ENCODE measurements around the gene MBLAC1. TPM values are rescaled to one million over a fixed set of nuclear protein-coding genes. Genes with fewer than 3 reads are reported as not detected.
A peak's percentile ranks its signal among the peaks of the same experiment; 100 is the strongest.

The MBLAC1 gene
- total RNA-seq, 1 experiment from 2014 or later, result 3.5 TPM

DNA sequence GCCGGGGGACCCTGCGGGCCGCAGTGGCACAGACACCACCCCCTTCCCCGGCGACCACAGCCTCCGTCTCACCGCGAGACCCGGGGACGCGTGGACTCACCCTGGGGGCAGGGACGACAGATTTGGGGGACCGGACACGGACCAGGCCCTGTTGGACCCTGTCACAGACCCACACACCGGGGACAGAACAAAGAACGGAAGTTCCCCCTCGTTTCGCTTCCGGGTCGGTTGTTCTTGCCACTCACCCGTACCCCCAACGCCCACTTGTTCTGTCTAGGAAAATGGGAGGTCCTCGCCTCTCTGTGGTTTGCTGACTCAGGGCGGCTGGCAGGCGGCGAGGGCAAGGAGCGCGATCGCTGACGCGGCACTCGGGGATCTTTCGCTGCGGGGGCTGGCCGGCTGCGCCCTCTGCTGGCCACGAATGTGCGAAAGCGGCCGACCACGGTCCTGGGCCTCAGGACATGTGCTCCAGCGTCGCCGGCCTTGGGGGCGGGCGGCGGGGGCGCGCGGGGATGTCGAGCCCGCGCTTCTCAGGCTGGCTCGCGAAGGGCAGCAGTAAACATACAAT is 45.1 kb upstream of the MBLAC1 start, which contains the start of gene ZNF3 (continued):
- TF ChIP-seq, protein P1, sequence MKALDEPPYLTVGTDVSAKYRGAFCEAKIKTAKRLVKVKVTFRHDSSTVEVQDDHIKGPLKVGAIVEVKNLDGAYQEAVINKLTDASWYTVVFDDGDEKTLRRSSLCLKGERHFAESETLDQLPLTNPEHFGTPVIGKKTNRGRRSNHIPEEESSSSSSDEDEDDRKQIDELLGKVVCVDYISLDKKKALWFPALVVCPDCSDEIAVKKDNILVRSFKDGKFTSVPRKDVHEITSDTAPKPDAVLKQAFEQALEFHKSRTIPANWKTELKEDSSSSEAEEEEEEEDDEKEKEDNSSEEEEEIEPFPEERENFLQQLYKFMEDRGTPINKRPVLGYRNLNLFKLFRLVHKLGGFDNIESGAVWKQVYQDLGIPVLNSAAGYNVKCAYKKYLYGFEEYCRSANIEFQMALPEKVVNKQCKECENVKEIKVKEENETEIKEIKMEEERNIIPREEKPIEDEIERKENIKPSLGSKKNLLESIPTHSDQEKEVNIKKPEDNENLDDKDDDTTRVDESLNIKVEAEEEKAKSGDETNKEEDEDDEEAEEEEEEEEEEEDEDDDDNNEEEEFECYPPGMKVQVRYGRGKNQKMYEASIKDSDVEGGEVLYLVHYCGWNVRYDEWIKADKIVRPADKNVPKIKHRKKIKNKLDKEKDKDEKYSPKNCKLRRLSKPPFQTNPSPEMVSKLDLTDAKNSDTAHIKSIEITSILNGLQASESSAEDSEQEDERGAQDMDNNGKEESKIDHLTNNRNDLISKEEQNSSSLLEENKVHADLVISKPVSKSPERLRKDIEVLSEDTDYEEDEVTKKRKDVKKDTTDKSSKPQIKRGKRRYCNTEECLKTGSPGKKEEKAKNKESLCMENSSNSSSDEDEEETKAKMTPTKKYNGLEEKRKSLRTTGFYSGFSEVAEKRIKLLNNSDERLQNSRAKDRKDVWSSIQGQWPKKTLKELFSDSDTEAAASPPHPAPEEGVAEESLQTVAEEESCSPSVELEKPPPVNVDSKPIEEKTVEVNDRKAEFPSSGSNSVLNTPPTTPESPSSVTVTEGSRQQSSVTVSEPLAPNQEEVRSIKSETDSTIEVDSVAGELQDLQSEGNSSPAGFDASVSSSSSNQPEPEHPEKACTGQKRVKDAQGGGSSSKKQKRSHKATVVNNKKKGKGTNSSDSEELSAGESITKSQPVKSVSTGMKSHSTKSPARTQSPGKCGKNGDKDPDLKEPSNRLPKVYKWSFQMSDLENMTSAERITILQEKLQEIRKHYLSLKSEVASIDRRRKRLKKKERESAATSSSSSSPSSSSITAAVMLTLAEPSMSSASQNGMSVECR (CRISPR knock-in tag; IDR thresholded peaks at IDR 0.05; ENCODE audit: borderline replicate concordance), result peak; percentile 69
- TF ChIP-seq SMAD3 (CRISPR knock-in tag; IDR thresholded peaks at IDR 0.05; ENCODE audit: borderline replicate concordance), result peak; percentile 41; the same call in 1 of the 2 replicates
- TF ChIP-seq TCF7 (CRISPR knock-in tag; IDR thresholded peaks at IDR 0.05; ENCODE audit: low read depth), result no peak
- TF ChIP-seq JUN (CRISPR knock-in tag; IDR thresholded peaks at IDR 0.05), result 0 out of 2 replicates have a peak, but pooled peaks have one; percentile 39
- TF ChIP-seq, protein P2, sequence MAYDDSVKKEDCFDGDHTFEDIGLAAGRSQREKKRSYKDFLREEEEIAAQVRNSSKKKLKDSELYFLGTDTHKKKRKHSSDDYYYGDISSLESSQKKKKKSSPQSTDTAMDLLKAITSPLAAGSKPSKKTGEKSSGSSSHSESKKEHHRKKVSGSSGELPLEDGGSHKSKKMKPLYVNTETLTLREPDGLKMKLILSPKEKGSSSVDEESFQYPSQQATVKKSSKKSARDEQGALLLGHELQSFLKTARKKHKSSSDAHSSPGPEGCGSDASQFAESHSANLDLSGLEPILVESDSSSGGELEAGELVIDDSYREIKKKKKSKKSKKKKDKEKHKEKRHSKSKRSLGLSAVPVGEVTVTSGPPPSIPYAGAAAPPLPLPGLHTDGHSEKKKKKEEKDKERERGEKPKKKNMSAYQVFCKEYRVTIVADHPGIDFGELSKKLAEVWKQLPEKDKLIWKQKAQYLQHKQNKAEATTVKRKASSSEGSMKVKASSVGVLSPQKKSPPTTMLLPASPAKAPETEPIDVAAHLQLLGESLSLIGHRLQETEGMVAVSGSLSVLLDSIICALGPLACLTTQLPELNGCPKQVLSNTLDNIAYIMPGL (CRISPR knock-in tag; IDR thresholded peaks at IDR 0.05), result peak; percentile 96
- peak; percentile 78; the same call in 1 of the 2 replicates for TF ChIP-seq FOXP1 (CRISPR knock-in tag; IDR thresholded peaks at IDR 0.05; ENCODE audit: borderline replicate concordance)
- TF ChIP-seq, protein P3, sequence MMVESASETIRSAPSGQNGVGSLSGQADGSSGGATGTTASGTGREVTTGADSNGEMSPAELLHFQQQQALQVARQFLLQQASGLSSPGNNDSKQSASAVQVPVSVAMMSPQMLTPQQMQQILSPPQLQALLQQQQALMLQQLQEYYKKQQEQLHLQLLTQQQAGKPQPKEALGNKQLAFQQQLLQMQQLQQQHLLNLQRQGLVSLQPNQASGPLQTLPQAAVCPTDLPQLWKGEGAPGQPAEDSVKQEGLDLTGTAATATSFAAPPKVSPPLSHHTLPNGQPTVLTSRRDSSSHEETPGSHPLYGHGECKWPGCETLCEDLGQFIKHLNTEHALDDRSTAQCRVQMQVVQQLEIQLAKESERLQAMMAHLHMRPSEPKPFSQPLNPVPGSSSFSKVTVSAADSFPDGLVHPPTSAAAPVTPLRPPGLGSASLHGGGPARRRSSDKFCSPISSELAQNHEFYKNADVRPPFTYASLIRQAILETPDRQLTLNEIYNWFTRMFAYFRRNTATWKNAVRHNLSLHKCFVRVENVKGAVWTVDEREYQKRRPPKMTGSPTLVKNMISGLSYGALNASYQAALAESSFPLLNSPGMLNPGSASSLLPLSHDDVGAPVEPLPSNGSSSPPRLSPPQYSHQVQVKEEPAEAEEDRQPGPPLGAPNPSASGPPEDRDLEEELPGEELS (CRISPR knock-in tag; IDR thresholded peaks at IDR 0.05), result 0 out of 2 replicates have a peak, but pooled peaks have one; percentile 34
- TF ChIP-seq GRHL2 (CRISPR knock-in tag; IDR thresholded peaks at IDR 0.05; ENCODE audit: insufficient replicate concordance, severe bottlenecking), result no peak
- TF ChIP-seq TEAD1 (CRISPR knock-in tag; IDR thresholded peaks at IDR 0.05), result peak; percentile 33; the same call in 1 of the 2 replicates
- TF ChIP-seq, protein P4, sequence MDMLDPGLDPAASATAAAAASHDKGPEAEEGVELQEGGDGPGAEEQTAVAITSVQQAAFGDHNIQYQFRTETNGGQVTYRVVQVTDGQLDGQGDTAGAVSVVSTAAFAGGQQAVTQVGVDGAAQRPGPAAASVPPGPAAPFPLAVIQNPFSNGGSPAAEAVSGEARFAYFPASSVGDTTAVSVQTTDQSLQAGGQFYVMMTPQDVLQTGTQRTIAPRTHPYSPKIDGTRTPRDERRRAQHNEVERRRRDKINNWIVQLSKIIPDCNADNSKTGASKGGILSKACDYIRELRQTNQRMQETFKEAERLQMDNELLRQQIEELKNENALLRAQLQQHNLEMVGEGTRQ (CRISPR knock-in tag; IDR thresholded peaks at IDR 0.05), result peak; percentile 46; the same call in 1 of the 2 replicates
- TF ChIP-seq MYBL2 (CRISPR knock-in tag; IDR thresholded peaks at IDR 0.05), result peak; percentile 80
- TF ChIP-seq ZNF121 (CRISPR knock-in tag; IDR thresholded peaks at IDR 0.05), result no peak
- no peak for TF ChIP-seq ZNF671 (CRISPR knock-in tag; IDR thresholded peaks at IDR 0.05)
- TF ChIP-seq, protein P5, sequence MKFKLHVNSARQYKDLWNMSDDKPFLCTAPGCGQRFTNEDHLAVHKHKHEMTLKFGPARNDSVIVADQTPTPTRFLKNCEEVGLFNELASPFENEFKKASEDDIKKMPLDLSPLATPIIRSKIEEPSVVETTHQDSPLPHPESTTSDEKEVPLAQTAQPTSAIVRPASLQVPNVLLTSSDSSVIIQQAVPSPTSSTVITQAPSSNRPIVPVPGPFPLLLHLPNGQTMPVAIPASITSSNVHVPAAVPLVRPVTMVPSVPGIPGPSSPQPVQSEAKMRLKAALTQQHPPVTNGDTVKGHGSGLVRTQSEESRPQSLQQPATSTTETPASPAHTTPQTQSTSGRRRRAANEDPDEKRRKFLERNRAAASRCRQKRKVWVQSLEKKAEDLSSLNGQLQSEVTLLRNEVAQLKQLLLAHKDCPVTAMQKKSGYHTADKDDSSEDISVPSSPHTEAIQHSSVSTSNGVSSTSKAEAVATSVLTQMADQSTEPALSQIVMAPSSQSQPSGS (CRISPR knock-in tag; IDR thresholded peaks at IDR 0.05; ENCODE audit: borderline replicate concordance, low read depth), result no peak
- TF ChIP-seq, protein P6, sequence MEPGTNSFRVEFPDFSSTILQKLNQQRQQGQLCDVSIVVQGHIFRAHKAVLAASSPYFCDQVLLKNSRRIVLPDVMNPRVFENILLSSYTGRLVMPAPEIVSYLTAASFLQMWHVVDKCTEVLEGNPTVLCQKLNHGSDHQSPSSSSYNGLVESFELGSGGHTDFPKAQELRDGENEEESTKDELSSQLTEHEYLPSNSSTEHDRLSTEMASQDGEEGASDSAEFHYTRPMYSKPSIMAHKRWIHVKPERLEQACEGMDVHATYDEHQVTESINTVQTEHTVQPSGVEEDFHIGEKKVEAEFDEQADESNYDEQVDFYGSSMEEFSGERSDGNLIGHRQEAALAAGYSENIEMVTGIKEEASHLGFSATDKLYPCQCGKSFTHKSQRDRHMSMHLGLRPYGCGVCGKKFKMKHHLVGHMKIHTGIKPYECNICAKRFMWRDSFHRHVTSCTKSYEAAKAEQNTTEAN (CRISPR knock-in tag; IDR thresholded peaks at IDR 0.05), result peak; percentile 91
- TF ChIP-seq, protein P7, sequence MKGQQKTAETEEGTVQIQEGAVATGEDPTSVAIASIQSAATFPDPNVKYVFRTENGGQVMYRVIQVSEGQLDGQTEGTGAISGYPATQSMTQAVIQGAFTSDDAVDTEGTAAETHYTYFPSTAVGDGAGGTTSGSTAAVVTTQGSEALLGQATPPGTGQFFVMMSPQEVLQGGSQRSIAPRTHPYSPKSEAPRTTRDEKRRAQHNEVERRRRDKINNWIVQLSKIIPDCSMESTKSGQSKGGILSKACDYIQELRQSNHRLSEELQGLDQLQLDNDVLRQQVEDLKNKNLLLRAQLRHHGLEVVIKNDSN (CRISPR knock-in tag; IDR thresholded peaks at IDR 0.05), result peak; percentile 54
- peak; percentile 68; the same call in 1 of the 2 replicates for TF ChIP-seq ESRRA (CRISPR knock-in tag; IDR thresholded peaks at IDR 0.05; ENCODE audit: borderline replicate concordance)
- peak; percentile 65; the same call in 1 of the 2 replicates for TF ChIP-seq ZNF232 (CRISPR knock-in tag; IDR thresholded peaks at IDR 0.05)
- TF ChIP-seq, protein P8, sequence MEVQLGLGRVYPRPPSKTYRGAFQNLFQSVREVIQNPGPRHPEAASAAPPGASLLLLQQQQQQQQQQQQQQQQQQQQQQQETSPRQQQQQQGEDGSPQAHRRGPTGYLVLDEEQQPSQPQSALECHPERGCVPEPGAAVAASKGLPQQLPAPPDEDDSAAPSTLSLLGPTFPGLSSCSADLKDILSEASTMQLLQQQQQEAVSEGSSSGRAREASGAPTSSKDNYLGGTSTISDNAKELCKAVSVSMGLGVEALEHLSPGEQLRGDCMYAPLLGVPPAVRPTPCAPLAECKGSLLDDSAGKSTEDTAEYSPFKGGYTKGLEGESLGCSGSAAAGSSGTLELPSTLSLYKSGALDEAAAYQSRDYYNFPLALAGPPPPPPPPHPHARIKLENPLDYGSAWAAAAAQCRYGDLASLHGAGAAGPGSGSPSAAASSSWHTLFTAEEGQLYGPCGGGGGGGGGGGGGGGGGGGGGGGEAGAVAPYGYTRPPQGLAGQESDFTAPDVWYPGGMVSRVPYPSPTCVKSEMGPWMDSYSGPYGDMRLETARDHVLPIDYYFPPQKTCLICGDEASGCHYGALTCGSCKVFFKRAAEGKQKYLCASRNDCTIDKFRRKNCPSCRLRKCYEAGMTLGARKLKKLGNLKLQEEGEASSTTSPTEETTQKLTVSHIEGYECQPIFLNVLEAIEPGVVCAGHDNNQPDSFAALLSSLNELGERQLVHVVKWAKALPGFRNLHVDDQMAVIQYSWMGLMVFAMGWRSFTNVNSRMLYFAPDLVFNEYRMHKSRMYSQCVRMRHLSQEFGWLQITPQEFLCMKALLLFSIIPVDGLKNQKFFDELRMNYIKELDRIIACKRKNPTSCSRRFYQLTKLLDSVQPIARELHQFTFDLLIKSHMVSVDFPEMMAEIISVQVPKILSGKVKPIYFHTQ (CRISPR knock-in tag; IDR thresholded peaks at IDR 0.05), result no peak
- peak; percentile 88 for TF ChIP-seq GABPB1 (CRISPR knock-in tag; IDR thresholded peaks at IDR 0.05)
- TF ChIP-seq SP1 (CRISPR knock-in tag; conservative IDR thresholded peaks at IDR 0.05), result peak; percentile 95
- TF ChIP-seq, protein P9, sequence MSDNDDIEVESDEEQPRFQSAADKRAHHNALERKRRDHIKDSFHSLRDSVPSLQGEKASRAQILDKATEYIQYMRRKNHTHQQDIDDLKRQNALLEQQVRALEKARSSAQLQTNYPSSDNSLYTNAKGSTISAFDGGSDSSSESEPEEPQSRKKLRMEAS (CRISPR knock-in tag; IDR thresholded peaks at IDR 0.05), result peak; percentile 99
